ENCODE results near the gene TMEM69. TPM values are rescaled to one million over a fixed set of nuclear protein-coding genes. Genes with fewer than 3 reads are reported as not detected.

The TMEM69 gene
- total and polyA plus RNA-seq, 2 experiments from 2014 or later = 30.3 to 35.2 TPM

GRCh38 chr1:45658171-45658570, 29.8 kb upstream of the TMEM69 start:
- in situ Hi-C loops (cut with MboI) = no loop called here

GRCh38 chr1:45659222-45659621, 28.8 kb upstream of the TMEM69 start:
- H3K9ac ChIP-seq = no peak overlapping the region
- no peaks in the 10 kb centered on the region for H3K27me3 ChIP-seq (replicated peaks; ENCODE audit: insufficient read depth)
- no peak overlapping the region for H3K4me2 ChIP-seq (ENCODE audit: unreplicated experiment)
- H3K9me3 ChIP-seq (ENCODE audit: low read depth) = no peaks in the 10 kb centered on the region
- H3K4me1 ChIP-seq (ENCODE audit: insufficient read depth) = peaks cover 5% of the 10 kb centered on the region; the same call in 1 of the 2 replicates
- no peak overlapping the region for H3K27ac ChIP-seq
- 97 to 98% methylated on average over 2 of the region's 2 CpGs for WGBS, 2 experiments (ENCODE audit: low coverage in 1 of 2, low lambda C conversion rate in 2 of 2, missing lambda C conversion rate in 2 of 2)
- H3K4me3 ChIP-seq = no peak overlapping the region
- DNase-seq = no peak
- no peak overlapping the region for H2AFZ ChIP-seq
- no peaks in the 10 kb centered on the region for H3F3A ChIP-seq (ENCODE audit: insufficient read depth)
- peaks cover 57% of the 10 kb centered on the region for H3K36me3 ChIP-seq (ENCODE audit: low read depth)
- peaks cover 91% of the 10 kb centered on the region for H3K79me2 ChIP-seq (ENCODE audit: insufficient read depth)
- no peaks in the 10 kb centered on the region for H3K9me2 ChIP-seq (ENCODE audit: insufficient read depth)
- in situ Hi-C loops (cut with MboI) = no loop called here
- 0 out of 2 replicates have a peak, but pooled peaks cover 4% of the 10 kb centered on the region for H4K20me1 ChIP-seq (ENCODE audit: insufficient read depth)
- TF ChIP-seq EZH2 (IDR thresholded peaks at IDR 0.05; ENCODE audit: insufficient read depth, poor library complexity, severe bottlenecking) (no peak), EZH2phosphoT487 (IDR thresholded peaks at IDR 0.05; ENCODE audit: insufficient read depth, low read depth) (no peak)

More at GRCh38 chr1:45658171-45658570, 29.8 kb upstream of the TMEM69 start:
- Histone ChIP-seq H3K79me2 (ENCODE audit: insufficient read depth) (peaks cover 90% of the 10 kb centered on the region), H3K27me3 (replicated peaks; ENCODE audit: insufficient read depth) (no peaks in the 10 kb centered on the region), H3K9ac (no peak overlapping the region), H3F3A (ENCODE audit: insufficient read depth) (no peaks in the 10 kb centered on the region), H4K20me1 (ENCODE audit: insufficient read depth) (0 out of 2 replicates have a peak, but pooled peaks cover 4% of the 10 kb centered on the region), H3K4me1 (ENCODE audit: insufficient read depth) (peaks cover 5% of the 10 kb centered on the region; the same call in 1 of the 2 replicates), H3K4me2 (ENCODE audit: unreplicated experiment) (no peak overlapping the region), H3K27ac (no peak overlapping the region), H2AFZ (no peak overlapping the region), H3K4me3 (no peak overlapping the region), H3K9me3 (ENCODE audit: low read depth) (no peaks in the 10 kb centered on the region), H3K36me3 (ENCODE audit: low read depth) (peaks cover 67% of the 10 kb centered on the region), H3K9me2 (ENCODE audit: insufficient read depth) (no peaks in the 10 kb centered on the region)
- TF ChIP-seq EZH2 (IDR thresholded peaks at IDR 0.05; ENCODE audit: insufficient read depth, poor library complexity, severe bottlenecking) (no peak), EZH2phosphoT487 (IDR thresholded peaks at IDR 0.05; ENCODE audit: insufficient read depth, low read depth) (no peak)
- DNase-seq = no peak
- 68 to 80% methylated on average over 2 of the region's 2 CpGs for WGBS, 2 experiments (ENCODE audit: low coverage in 1 of 2, low lambda C conversion rate in 2 of 2, missing lambda C conversion rate in 2 of 2)

- DNase-seq = no peak
- in situ Hi-C loops (cut with MboI) = no loop called here
- 50 to 62% methylated on average over 2 of the region's 2 CpGs for WGBS, 2 experiments (ENCODE audit: low coverage in 1 of 2, low lambda C conversion rate in 2 of 2, missing lambda C conversion rate in 2 of 2)
- Histone ChIP-seq H3K79me2 (ENCODE audit: insufficient read depth) (peaks cover 98% of the 10 kb centered on the region), H3K36me3 (ENCODE audit: low read depth) (peaks cover 46% of the 10 kb centered on the region), H2AFZ (no peak overlapping the region), H3K27me3 (replicated peaks; ENCODE audit: insufficient read depth) (no peaks in the 10 kb centered on the region), H3K4me2 (ENCODE audit: unreplicated experiment) (no peak overlapping the region), H3K9ac (no peak overlapping the region), H3K27ac (no peak overlapping the region), H3K9me2 (ENCODE audit: insufficient read depth) (no peaks in the 10 kb centered on the region), H3K4me3 (no peak overlapping the region), H3K4me1 (ENCODE audit: insufficient read depth) (no peaks in the 10 kb centered on the region; the same call in 1 of the 2 replicates), H3F3A (ENCODE audit: insufficient read depth) (no peaks in the 10 kb centered on the region), H3K9me3 (ENCODE audit: low read depth) (no peaks in the 10 kb centered on the region), H4K20me1 (ENCODE audit: insufficient read depth) (0 out of 2 replicates have a peak, but pooled peaks cover 4% of the 10 kb centered on the region)
- TF ChIP-seq EZH2phosphoT487 (IDR thresholded peaks at IDR 0.05; ENCODE audit: insufficient read depth, low read depth) (no peak), EZH2 (IDR thresholded peaks at IDR 0.05; ENCODE audit: insufficient read depth, poor library complexity, severe bottlenecking) (no peak)
Measured at GRCh38 chr1:45660336-45660735, 27.6 kb upstream of the TMEM69 start.

- Histone ChIP-seq H2AFZ (no peak overlapping the region), H3K79me2 (ENCODE audit: insufficient read depth) (peaks cover 100% of the 10 kb centered on the region), H3K4me1 (ENCODE audit: insufficient read depth) (peaks cover 25% of the 10 kb centered on the region), H3K27ac (no peak overlapping the region), H3F3A (ENCODE audit: insufficient read depth) (peaks cover 24% of the 10 kb centered on the region), H3K4me3 (no peak overlapping the region), H3K9me2 (ENCODE audit: insufficient read depth) (no peaks in the 10 kb centered on the region), H3K9ac (no peak overlapping the region), H3K27me3 (replicated peaks; ENCODE audit: insufficient read depth) (no peaks in the 10 kb centered on the region), H4K20me1 (ENCODE audit: insufficient read depth) (peaks cover 25% of the 10 kb centered on the region; the same call in 1 of the 2 replicates), H3K4me2 (ENCODE audit: unreplicated experiment) (no peak overlapping the region), H3K9me3 (ENCODE audit: low read depth) (no peaks in the 10 kb centered on the region), H3K36me3 (ENCODE audit: low read depth) (no peaks in the 10 kb centered on the region)
- no peak for TF ChIP-seq EZH2phosphoT487 (IDR thresholded peaks at IDR 0.05; ENCODE audit: insufficient read depth, low read depth)
- no peak for TF ChIP-seq EZH2 (IDR thresholded peaks at IDR 0.05; ENCODE audit: insufficient read depth, poor library complexity, severe bottlenecking)
- in situ Hi-C loops (cut with MboI) = no loop called here
- no peak for DNase-seq
- 76 to 82% methylated on average over 2 of the region's 2 CpGs for WGBS, 2 experiments (ENCODE audit: low coverage in 1 of 2, low lambda C conversion rate in 2 of 2, missing lambda C conversion rate in 2 of 2)
Measured at GRCh38 chr1:45666836-45667235, 21.1 kb upstream of the TMEM69 start.

All from GM23248 (cell line).